Endothelial cell of umbilical vein (primary cell): ENCODE data around the gene KATNAL2. TPM values are rescaled to one million over a fixed set of nuclear protein-coding genes. Genes with fewer than 3 reads are reported as not detected.

Experiments used
- BruUV-seq: library from RNA; stranded (reverse); fragments of 400-500 nt; replicated peaks from 2 replicates; lab custom pipeline; 2021; lab: Mats Ljungman, UMichigan
- CTCF ChIA-PET: fragments of 300-600, 350-600 bp; sonication (Branson Sonifier 250); formaldehyde crosslinking; loops from one replicate; lab custom pipeline; 2021; ENCODE audit warnings: antibody characterized with exemption, inconsistent platforms; lab: Charles Lee
- POLR2A ChIA-PET: fragments of 300-600, 350-600 bp; sonication (Branson Sonifier 250); formaldehyde crosslinking; loops from one replicate; lab custom pipeline; 2021; ENCODE audit warnings: antibody characterized with exemption, inconsistent platforms; lab: Charles Lee
- DNase-seq: peaks from one replicate; pipeline ENCODE4 v3.0.0-alpha.2; 2011; ENCODE audit warnings: low read depth, low spot score
- FAIRE-seq: peaks from 2 replicates; lab custom pipeline; 2011; peaks lifted over from hg19 to GRCh38; lab: Jason Lieb, UNC
- H2AFZ ChIP-seq: 2 replicates; pipeline ENCODE4 v1.6.0; 2012; ENCODE audit warnings: low read depth, low read length, control low read depth, inconsistent platforms
- H3K27ac ChIP-seq: 2 replicates; pipeline ENCODE4 v1.5.1; 2011; ENCODE audit warnings: low read depth, mild to moderate bottlenecking, control low read depth, low read length, moderate library complexity; ENCODE audit not compliant: insufficient read depth
- H3K27me3 ChIP-seq, 2 experiments: 2 replicates each; pipeline versions ENCODE4 v1.6.0 to v1.6.1; 2011; ENCODE audit warnings: low read length in 2 of 2, mixed read lengths in 1 of 2; ENCODE audit not compliant: control insufficient read depth in 2 of 2, insufficient read depth in 2 of 2
- H3K36me3 ChIP-seq, 2 experiments: 2 replicates in 1 of 2; 3 replicates in 1 of 2; pipeline ENCODE4 v1.5.1; 2011; ENCODE audit warnings: low read length in 2 of 2, mild to moderate bottlenecking in 1 of 2, moderate library complexity in 1 of 2; ENCODE audit not compliant: control insufficient read depth in 2 of 2, insufficient read depth in 2 of 2; ENCODE audit errors: extremely low read depth in 1 of 2
- H3K4me1 ChIP-seq: 3 replicates; pipeline ENCODE4 v1.5.1; 2011; ENCODE audit warnings: mild to moderate bottlenecking, low read length; ENCODE audit not compliant: control insufficient read depth, insufficient read depth; ENCODE audit errors: extremely low read depth
- H3K4me2 ChIP-seq: 2 replicates; pipeline ENCODE4 v1.6.1; 2011; ENCODE audit warnings: low read length, control low read depth, mixed read lengths; ENCODE audit not compliant: insufficient read depth
- H3K4me3 ChIP-seq, 3 experiments: fragments of 200-600 bp in 1 of 3; sonication (generic), shearing (Covaris generic) in 1 of 3; replicated peaks in 1 of 3; 2 replicates each; pipeline ENCODE4 v1.5.1; 2011 to 2016; ENCODE audit warnings: control low read depth in 3 of 3, low read length in 3 of 3, mild to moderate bottlenecking in 2 of 3, inconsistent platforms in 1 of 3, low read depth in 1 of 3, moderate library complexity in 1 of 3; ENCODE audit not compliant: insufficient read depth in 1 of 3
- H3K79me2 ChIP-seq: 2 replicates; pipeline ENCODE4 v1.6.0; 2012; ENCODE audit warnings: low read length, inconsistent platforms; ENCODE audit not compliant: control insufficient read depth, insufficient read depth
- H3K9ac ChIP-seq: replicated peaks from 2 replicates; pipeline ENCODE3; 2011; ENCODE audit warnings: low read length, control low read depth; ENCODE audit not compliant: insufficient read depth; ENCODE audit errors: extremely low read depth
- H3K9me1 ChIP-seq: replicated peaks from 3 replicates; pipeline ENCODE4 v1.6.0; 2011; ENCODE audit warnings: mild to moderate bottlenecking, low read length; ENCODE audit not compliant: control insufficient read depth, insufficient read depth; ENCODE audit errors: extremely low read depth
- H3K9me3 ChIP-seq: replicated peaks from 2 replicates; pipeline ENCODE4 v1.5.1; 2012; ENCODE audit warnings: low read length, inconsistent platforms; ENCODE audit not compliant: control insufficient read depth, insufficient read depth
- H4K20me1 ChIP-seq: replicated peaks from 2 replicates; pipeline ENCODE3; 2011; ENCODE audit warnings: mild to moderate bottlenecking, low read length; ENCODE audit not compliant: control insufficient read depth, insufficient read depth; ENCODE audit errors: extremely low read depth
- EZH2 ChIP-seq: IDR thresholded peaks from 2 replicates; pipeline ENCODE4 v1.6.1; 2012; ENCODE audit warnings: borderline replicate concordance, low read depth, mild to moderate bottlenecking, moderate library complexity, low read length, inconsistent platforms; ENCODE audit not compliant: severe bottlenecking
- FOS ChIP-seq: IDR thresholded peaks from 2 replicates; pipeline ENCODE4 v1.6.1; 2011; ENCODE audit warnings: mild to moderate bottlenecking, low read length, moderate library complexity, borderline replicate concordance; ENCODE audit not compliant: insufficient read depth
- GATA2 ChIP-seq: IDR thresholded peaks from 2 replicates; pipeline ENCODE4 v1.7.0; 2011; ENCODE audit warnings: low read depth, mild to moderate bottlenecking, moderate library complexity, mixed read lengths, low read length; ENCODE audit not compliant: insufficient read length, insufficient read depth
- JUN ChIP-seq: IDR thresholded peaks from 2 replicates; pipeline ENCODE4 v1.6.1; 2011; ENCODE audit warnings: borderline replicate concordance, low read depth; ENCODE audit not compliant: insufficient read length, insufficient read depth
- MYC ChIP-seq: IDR thresholded peaks from one replicate; pipeline ENCODE4 v1.6.1; 2011; ENCODE audit warnings: mild to moderate bottlenecking, low read depth, low read length
- POLR2A ChIP-seq: IDR thresholded peaks from 2 replicates; pipeline ENCODE4 v1.6.1; 2012; ENCODE audit warnings: low read depth, mild to moderate bottlenecking, control low read depth, low read length
- POLR2AphosphoS5 ChIP-seq: IDR thresholded peaks from 2 replicates; pipeline ENCODE4 v1.6.1; 2012; ENCODE audit warnings: low read depth, mild to moderate bottlenecking, control low read depth, low read length, moderate library complexity; ENCODE audit not compliant: insufficient read depth
- dilution Hi-C: fragments of 300-500 bp; cut with MboI; formaldehyde crosslinking; loops from one replicate; pipeline ENCODE4 v1.15.0; 2019; ENCODE audit warnings: low sequenced_read_pairs; ENCODE audit not compliant: extremely low pct_ligation_motif_present
- intact Hi-C: fragments of 100-400 bp; cut with micrococcal nuclease; formaldehyde crosslinking; loops from one replicate; pipeline ENCODE4 v1.10.0; 2022
- polyA plus RNA-seq, 4 experiments: library from polyadenylated mRNA; depleted of rRNA in 3 of 4; stranded (reverse) in 3 of 4; unstranded in 1 of 4; fragments of >200 nt; gene quantifications; 2 replicates each; pipeline versions ENCODE4 v1.2.1 to v1.2.3, GENCODE V29; 2011 to 2012; ENCODE audit warnings: missing spikeins in 1 of 4
- total RNA-seq: library from RNA; stranded (reverse); gene quantifications from 2 replicates; pipeline ENCODE4 v1.2.3, GENCODE V29; 2021
- TF ChIP-seq, protein P1 (sequence below): IDR thresholded peaks from 2 replicates; pipeline ENCODE4 v1.6.1; 2011; ENCODE audit not compliant: insufficient read depth, insufficient read length
- TF ChIP-seq, protein P2 (sequence below), 2 donors: IDR thresholded peaks; 1 replicate in 1 of 2; 2 replicates in 1 of 2; pipeline ENCODE4 v1.5.1; 2011; ENCODE audit warnings: low read length in 2 of 2, mild to moderate bottlenecking in 2 of 2, moderate library complexity in 2 of 2, control low read depth in 1 of 2, inconsistent platforms in 1 of 2, low read depth in 1 of 2; ENCODE audit not compliant: insufficient read depth in 1 of 2; ENCODE audit errors: extremely low read depth in 1 of 2

The KATNAL2 gene
- total and polyA plus RNA-seq, 2 donors (not counting 3 experiments of a cell fraction or from before 2014, with no cell fraction given): 0.51 to 1.3 TPM

DNA sequence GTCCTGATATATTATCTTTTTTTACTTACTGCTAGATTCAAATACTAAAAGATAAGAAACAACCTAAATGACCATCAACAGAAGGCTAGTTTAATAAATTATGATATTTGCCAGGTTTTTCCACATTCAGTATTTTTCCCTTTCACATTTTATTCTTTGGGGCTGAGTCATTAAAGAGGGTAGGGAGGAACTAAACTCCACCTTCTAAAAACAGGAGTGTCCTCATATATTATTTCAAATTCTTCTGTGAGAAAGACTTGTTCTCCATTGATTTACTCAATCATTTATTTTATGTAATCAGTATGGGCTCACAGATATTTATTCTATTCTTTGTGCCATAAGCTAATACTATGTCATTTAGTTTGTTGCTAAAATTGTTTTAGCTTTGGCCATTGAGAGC lies 223.9 kb downstream of the KATNAL2 start:
- TF ChIP-seq MYC: no peak
- no peak for TF ChIP-seq FOS
- TF ChIP-seq POLR2AphosphoS5: no peak
- TF ChIP-seq POLR2A: no peak
- no peak for TF ChIP-seq JUN
- TF ChIP-seq, protein P1, sequence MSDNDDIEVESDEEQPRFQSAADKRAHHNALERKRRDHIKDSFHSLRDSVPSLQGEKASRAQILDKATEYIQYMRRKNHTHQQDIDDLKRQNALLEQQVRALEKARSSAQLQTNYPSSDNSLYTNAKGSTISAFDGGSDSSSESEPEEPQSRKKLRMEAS: no peak
- no peak for TF ChIP-seq GATA2
- TF ChIP-seq EZH2: no peak
- TF ChIP-seq, protein P2, sequence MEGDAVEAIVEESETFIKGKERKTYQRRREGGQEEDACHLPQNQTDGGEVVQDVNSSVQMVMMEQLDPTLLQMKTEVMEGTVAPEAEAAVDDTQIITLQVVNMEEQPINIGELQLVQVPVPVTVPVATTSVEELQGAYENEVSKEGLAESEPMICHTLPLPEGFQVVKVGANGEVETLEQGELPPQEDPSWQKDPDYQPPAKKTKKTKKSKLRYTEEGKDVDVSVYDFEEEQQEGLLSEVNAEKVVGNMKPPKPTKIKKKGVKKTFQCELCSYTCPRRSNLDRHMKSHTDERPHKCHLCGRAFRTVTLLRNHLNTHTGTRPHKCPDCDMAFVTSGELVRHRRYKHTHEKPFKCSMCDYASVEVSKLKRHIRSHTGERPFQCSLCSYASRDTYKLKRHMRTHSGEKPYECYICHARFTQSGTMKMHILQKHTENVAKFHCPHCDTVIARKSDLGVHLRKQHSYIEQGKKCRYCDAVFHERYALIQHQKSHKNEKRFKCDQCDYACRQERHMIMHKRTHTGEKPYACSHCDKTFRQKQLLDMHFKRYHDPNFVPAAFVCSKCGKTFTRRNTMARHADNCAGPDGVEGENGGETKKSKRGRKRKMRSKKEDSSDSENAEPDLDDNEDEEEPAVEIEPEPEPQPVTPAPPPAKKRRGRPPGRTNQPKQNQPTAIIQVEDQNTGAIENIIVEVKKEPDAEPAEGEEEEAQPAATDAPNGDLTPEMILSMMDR (IDR thresholded peaks at IDR 0.05; ENCODE audit: extremely low read depth in 1 of 2, insufficient read depth in 1 of 2, low read depth in 1 of 2, low read length in 2 of 2): no peak
- Histone ChIP-seq H3K9ac (no peak overlapping the region), H3K79me2 (peaks cover 12% of the 10 kb centered on the region), H3K27me3 (no peaks in the 10 kb centered on the region), H3K4me3 (no peak overlapping the region), H3K9me3 (no peaks in the 10 kb centered on the region), H4K20me1 (no peaks in the 10 kb centered on the region), H3K27ac (no peak overlapping the region), H2AFZ (no peak overlapping the region), H3K9me1 (no peaks in the 10 kb centered on the region), H3K4me1 (no peaks in the 10 kb centered on the region), H3K4me2 (no peak overlapping the region), H3K36me3 (no peaks in the 10 kb centered on the region)
- FAIRE-seq (no peak), DNase-seq (no peak)
- BruUV-seq: no TSS peak
- POLR2A ChIA-PET: no interaction called here
- dilution Hi-C loops: no loop called here
- intact Hi-C loops: loop anchor here (1.0 kb wide), 1 partner anchor 8 kb away; no protein-coding TSS in a partner anchor
- CTCF ChIA-PET: no interaction called here
